ENCODE data around the gene ADAMTSL3. TPM values are rescaled to one million over a fixed set of nuclear protein-coding genes. Genes with fewer than 3 reads are reported as not detected.

ADAMTSL3 gene
- total and polyA plus RNA-seq, 2 donors (not counting 1 experiment from before 2014, with no cell fraction given) = 0.14 to 0.17 TPM

DNA sequence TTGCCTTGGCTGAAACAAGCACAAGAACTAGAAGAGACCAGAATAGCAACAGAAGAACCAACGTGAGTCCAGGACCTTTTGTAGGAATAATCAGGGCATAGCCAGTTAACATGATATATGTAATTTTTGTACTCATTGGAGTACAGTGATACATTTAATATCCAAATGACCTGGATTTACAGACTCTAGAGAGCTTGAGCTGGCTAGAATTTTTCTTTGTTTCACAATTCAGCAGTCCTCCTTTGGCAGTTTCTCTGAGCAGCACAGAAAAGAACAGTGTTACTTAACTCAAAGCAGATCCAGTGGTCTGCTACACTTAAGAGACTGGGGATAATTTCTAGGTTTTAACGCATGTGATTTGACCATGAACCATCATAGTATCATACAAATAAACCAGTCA lies 245.7 kb downstream of the ADAMTSL3 start:
- Histone ChIP-seq H3K4me3 (replicated peaks in 1 of 4; ENCODE audit: control extremely low read depth in 1 of 4, insufficient read depth in 1 of 4, low read depth in 3 of 4, low read length in 4 of 4) (no peak overlapping the region), H4K20me1 (ENCODE audit: control insufficient read depth, extremely low read depth, insufficient read depth, low read length) (no peaks in the 10 kb centered on the region), H3K79me2 (ENCODE audit: control insufficient read depth, insufficient read depth, low read length) (no peaks in the 10 kb centered on the region), H3K4me2 (ENCODE audit: extremely low read depth, insufficient read depth, low read length) (no peak overlapping the region), H3K27me3 (ENCODE audit: control insufficient read depth, insufficient read depth, low read length) (no peaks in the 10 kb centered on the region), H3K36me3 (ENCODE audit: control insufficient read depth, insufficient read depth, low read length) (no peaks in the 10 kb centered on the region), H3K27ac (ENCODE audit: insufficient read depth, low read length) (no peak overlapping the region), H3K9me3 (ENCODE audit: control insufficient read depth, insufficient read depth, low read depth, low read length) (no peaks in the 10 kb centered on the region), H3K4me1 (ENCODE audit: control insufficient read depth, extremely low read depth, insufficient read depth, low read length) (no peaks in the 10 kb centered on the region), H3K9ac (ENCODE audit: insufficient read depth, low read length) (no peak overlapping the region), H2AFZ (ENCODE audit: low read length) (no peak overlapping the region)
- DNase-seq (ENCODE audit: low read depth in 2 of 2) = peak in 1 of 2 donors; percentile 6
- TF ChIP-seq, protein P1, sequence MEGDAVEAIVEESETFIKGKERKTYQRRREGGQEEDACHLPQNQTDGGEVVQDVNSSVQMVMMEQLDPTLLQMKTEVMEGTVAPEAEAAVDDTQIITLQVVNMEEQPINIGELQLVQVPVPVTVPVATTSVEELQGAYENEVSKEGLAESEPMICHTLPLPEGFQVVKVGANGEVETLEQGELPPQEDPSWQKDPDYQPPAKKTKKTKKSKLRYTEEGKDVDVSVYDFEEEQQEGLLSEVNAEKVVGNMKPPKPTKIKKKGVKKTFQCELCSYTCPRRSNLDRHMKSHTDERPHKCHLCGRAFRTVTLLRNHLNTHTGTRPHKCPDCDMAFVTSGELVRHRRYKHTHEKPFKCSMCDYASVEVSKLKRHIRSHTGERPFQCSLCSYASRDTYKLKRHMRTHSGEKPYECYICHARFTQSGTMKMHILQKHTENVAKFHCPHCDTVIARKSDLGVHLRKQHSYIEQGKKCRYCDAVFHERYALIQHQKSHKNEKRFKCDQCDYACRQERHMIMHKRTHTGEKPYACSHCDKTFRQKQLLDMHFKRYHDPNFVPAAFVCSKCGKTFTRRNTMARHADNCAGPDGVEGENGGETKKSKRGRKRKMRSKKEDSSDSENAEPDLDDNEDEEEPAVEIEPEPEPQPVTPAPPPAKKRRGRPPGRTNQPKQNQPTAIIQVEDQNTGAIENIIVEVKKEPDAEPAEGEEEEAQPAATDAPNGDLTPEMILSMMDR (conservative IDR thresholded peaks at IDR 0.05 in 1 of 2, IDR thresholded peaks at IDR 0.05 in 1 of 2; ENCODE audit: low read depth in 1 of 2, low read length in 2 of 2) = no peak
- TF ChIP-seq EZH2 (IDR thresholded peaks at IDR 0.05; ENCODE audit: low read length, missing control alignments) = no peak

DNA sequence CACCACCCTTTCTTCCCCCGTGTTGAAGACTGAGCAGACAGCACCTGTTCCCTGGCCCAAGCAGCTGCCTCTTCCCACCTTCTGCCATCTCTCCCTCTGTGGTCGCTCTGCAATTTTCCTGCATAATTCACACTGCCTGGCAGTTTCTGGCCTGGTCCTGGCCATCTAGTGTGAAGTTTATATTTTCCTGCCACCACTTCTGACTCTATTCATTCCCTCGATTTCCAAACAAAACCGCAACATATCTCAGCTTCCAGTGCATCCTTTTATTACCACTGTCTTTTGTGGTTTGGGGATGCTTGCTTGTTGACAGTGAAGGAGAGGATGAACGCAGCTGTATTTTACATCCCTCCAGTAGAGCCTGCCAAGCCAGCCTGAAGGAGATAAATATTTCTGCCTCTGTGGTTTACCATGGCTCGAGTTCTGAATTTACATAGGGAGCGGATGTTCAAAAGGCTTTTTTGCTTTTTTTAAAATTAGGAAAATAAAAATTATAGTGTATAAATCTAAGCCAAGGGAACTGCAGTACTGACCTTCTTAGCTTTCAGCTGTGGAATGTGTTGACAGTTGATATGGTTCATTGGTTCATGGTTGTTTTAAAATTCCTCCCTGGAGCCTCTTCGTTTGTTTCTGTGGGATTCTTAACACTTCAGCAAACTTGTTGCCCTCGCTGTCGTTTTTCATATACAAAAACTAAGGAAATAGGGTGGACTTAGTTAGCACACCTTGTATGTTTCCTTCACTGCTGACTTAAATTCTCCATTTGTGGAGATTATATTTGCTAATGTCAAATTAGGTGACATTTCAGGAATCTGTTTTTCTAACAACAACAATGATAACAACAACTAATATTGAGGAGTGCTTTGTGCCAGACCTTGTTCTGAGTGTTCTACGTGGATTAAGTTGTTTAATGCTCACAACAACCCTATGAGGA lies 250.5 kb downstream of the ADAMTSL3 start:
- TF ChIP-seq, protein P1 (conservative IDR thresholded peaks at IDR 0.05 in 1 of 2, IDR thresholded peaks at IDR 0.05 in 1 of 2; ENCODE audit: low read depth in 1 of 2, low read length in 2 of 2) = no peak
- no peak for TF ChIP-seq EZH2 (IDR thresholded peaks at IDR 0.05; ENCODE audit: low read length, missing control alignments)
- no peaks in the 10 kb centered on the region for H3K27me3 ChIP-seq (ENCODE audit: control insufficient read depth, insufficient read depth, low read length)

DNA sequence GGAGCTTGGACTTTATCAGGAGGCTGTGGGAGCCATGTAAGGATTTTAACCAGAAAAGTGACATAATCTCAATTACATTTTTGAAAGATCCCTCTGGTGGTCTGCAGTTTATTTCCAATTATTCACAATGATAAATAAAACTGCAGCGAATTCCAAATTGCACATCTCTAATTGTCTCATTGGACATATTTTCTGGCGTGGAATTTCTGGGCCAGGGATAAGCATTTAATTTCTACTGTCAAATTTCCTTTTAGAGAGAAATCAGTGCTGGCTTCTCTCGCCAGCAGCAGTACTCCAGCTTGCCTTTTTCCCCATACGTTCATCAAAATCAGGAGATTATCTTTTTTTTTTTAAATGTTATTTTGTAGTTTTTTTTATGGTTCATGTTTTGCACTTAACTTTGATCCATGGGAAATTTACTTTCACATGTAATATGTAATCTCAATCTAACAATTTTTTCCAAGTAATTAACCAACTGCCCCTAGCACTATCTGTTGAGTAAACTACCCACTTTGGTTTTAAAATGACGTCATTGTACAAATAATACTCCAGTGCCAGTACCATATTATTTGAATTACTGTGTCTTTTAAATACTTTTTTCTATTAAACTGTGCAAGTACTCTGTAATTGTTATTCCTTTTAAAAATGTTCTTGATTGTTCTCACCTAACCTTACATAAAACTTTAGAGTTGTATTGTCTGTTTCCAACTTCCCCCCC lies 251.8 kb downstream of the ADAMTSL3 start:
- Histone ChIP-seq H3K4me3 (replicated peaks in 1 of 4; ENCODE audit: control extremely low read depth in 1 of 4, insufficient read depth in 1 of 4, low read depth in 3 of 4, low read length in 4 of 4) (no peak overlapping the region), H3K27ac (ENCODE audit: insufficient read depth, low read length) (no peak overlapping the region), H4K20me1 (ENCODE audit: control insufficient read depth, extremely low read depth, insufficient read depth, low read length) (no peaks in the 10 kb centered on the region), H3K4me1 (ENCODE audit: control insufficient read depth, extremely low read depth, insufficient read depth, low read length) (no peaks in the 10 kb centered on the region), H3K27me3 (ENCODE audit: control insufficient read depth, insufficient read depth, low read length) (no peaks in the 10 kb centered on the region), H3K79me2 (ENCODE audit: control insufficient read depth, insufficient read depth, low read length) (no peaks in the 10 kb centered on the region), H3K9ac (ENCODE audit: insufficient read depth, low read length) (no peak overlapping the region), H3K36me3 (ENCODE audit: control insufficient read depth, insufficient read depth, low read length) (no peaks in the 10 kb centered on the region), H2AFZ (ENCODE audit: low read length) (no peak overlapping the region), H3K4me2 (ENCODE audit: extremely low read depth, insufficient read depth, low read length) (no peak overlapping the region), H3K9me3 (ENCODE audit: control insufficient read depth, insufficient read depth, low read depth, low read length) (no peaks in the 10 kb centered on the region)
- DNase-seq (ENCODE audit: low read depth in 2 of 2) = no peak
- TF ChIP-seq, protein P1 (conservative IDR thresholded peaks at IDR 0.05 in 1 of 2, IDR thresholded peaks at IDR 0.05 in 1 of 2; ENCODE audit: low read depth in 1 of 2, low read length in 2 of 2) = no peak
- TF ChIP-seq EZH2 (IDR thresholded peaks at IDR 0.05; ENCODE audit: low read length, missing control alignments) = no peak

More for the DNA sequence above, 250.5 kb downstream of the ADAMTSL3 start:
- no peak overlapping the region for H3K9ac ChIP-seq (ENCODE audit: insufficient read depth, low read length)
- no peak overlapping the region for H2AFZ ChIP-seq (ENCODE audit: low read length)
- H3K36me3 ChIP-seq (ENCODE audit: control insufficient read depth, insufficient read depth, low read length) = no peaks in the 10 kb centered on the region
- H4K20me1 ChIP-seq (ENCODE audit: control insufficient read depth, extremely low read depth, insufficient read depth, low read length) = no peaks in the 10 kb centered on the region
- H3K4me1 ChIP-seq (ENCODE audit: control insufficient read depth, extremely low read depth, insufficient read depth, low read length) = no peaks in the 10 kb centered on the region
- H3K4me3 ChIP-seq (replicated peaks in 1 of 4; ENCODE audit: control extremely low read depth in 1 of 4, insufficient read depth in 1 of 4, low read depth in 3 of 4, low read length in 4 of 4) = no peak overlapping the region
- no peak overlapping the region for H3K27ac ChIP-seq (ENCODE audit: insufficient read depth, low read length)
- no peaks in the 10 kb centered on the region for H3K79me2 ChIP-seq (ENCODE audit: control insufficient read depth, insufficient read depth, low read length)
- DNase-seq (ENCODE audit: low read depth in 2 of 2) = peak; percentile 85
- H3K4me2 ChIP-seq (ENCODE audit: extremely low read depth, insufficient read depth, low read length) = no peak overlapping the region
- no peaks in the 10 kb centered on the region for H3K9me3 ChIP-seq (ENCODE audit: control insufficient read depth, insufficient read depth, low read depth, low read length)
